Measurements from ENCODE around the gene ARHGAP33.
A peak's percentile ranks its signal among the peaks of the same experiment; 100 is the strongest.

ARHGAP33 gene

GRCh38 chr19:35742121-35742724, 33.1 kb upstream of the ARHGAP33 start, which contains the start of gene IGFLR1:
IGFLR1 (minus strand) TSS chr19:35742452; CDS start chr19:35741180, 1,272 bp downstream.
- no peak for TF ChIP-seq EZH2phosphoT487 (IDR thresholded peaks at IDR 0.05; ENCODE audit: low read depth)
- no peak for TF ChIP-seq CTCF (IDR thresholded peaks at IDR 0.05; ENCODE audit: low read depth, low read length)
- Histone ChIP-seq H4K20me1 (ENCODE audit: insufficient read depth, low read length) (peaks cover 9% of the 10 kb centered on the region; the same call in 1 of the 2 replicates), H3K79me2 (ENCODE audit: low read length) (peaks cover 15% of the 10 kb centered on the region), H3K27ac (ENCODE audit: low read length) (peak within 1 kb of the TSS; percentile 91), H3K4me1 (ENCODE audit: low read length) (peaks cover 38% of the 10 kb centered on the region), H3K36me3 (replicated peaks; ENCODE audit: low read depth, low read length) (peaks cover 21% of the 10 kb centered on the region), H3K4me2 (ENCODE audit: low read length) (peak within 1 kb of the TSS; percentile 82), H3K9ac (ENCODE audit: low read length) (peak within 1 kb of the TSS; percentile 77), H3K9me3 (ENCODE audit: insufficient read depth, low read length) (no peaks in the 10 kb centered on the region), H2AFZ (ENCODE audit: low read depth, low read length) (peak within 1 kb of the TSS; percentile 34; the same call in 1 of the 2 replicates), H3K27me3 (ENCODE audit: low read depth, low read length) (no peaks in the 10 kb centered on the region), H3K4me3 (ENCODE audit: low read length) (peak within 1 kb of the TSS; percentile 82)

- Histone ChIP-seq H3K27ac (ENCODE audit: low read length) (peak overlapping the region; percentile 89), H3K9ac (ENCODE audit: low read length) (no peak overlapping the region), H3K4me2 (ENCODE audit: low read length) (peak overlapping the region; percentile 80), H3K36me3 (replicated peaks; ENCODE audit: low read depth, low read length) (peaks cover 6% of the 10 kb centered on the region), H3K27me3 (ENCODE audit: low read depth, low read length) (no peaks in the 10 kb centered on the region), H3K4me3 (ENCODE audit: low read length) (peak overlapping the region; percentile 89), H4K20me1 (ENCODE audit: insufficient read depth, low read length) (peaks cover 7% of the 10 kb centered on the region; the same call in 1 of the 2 replicates), H3K79me2 (ENCODE audit: low read length) (peaks cover 15% of the 10 kb centered on the region), H2AFZ (ENCODE audit: low read depth, low read length) (no peak overlapping the region), H3K9me3 (ENCODE audit: insufficient read depth, low read length) (no peaks in the 10 kb centered on the region), H3K4me1 (ENCODE audit: low read length) (peaks cover 42% of the 10 kb centered on the region)
- TF ChIP-seq CTCF (IDR thresholded peaks at IDR 0.05; ENCODE audit: low read depth, low read length) (no peak), EZH2phosphoT487 (IDR thresholded peaks at IDR 0.05; ENCODE audit: low read depth) (no peak)
Measured at GRCh38 chr19:35743640-35744429, 31.5 kb upstream of the ARHGAP33 start.

- Histone ChIP-seq H2AFZ (ENCODE audit: low read depth, low read length) (0 out of 2 replicates have a peak overlapping the region, but pooled peaks have one; percentile 16), H3K9ac (ENCODE audit: low read length) (peak overlapping the region; percentile 95), H3K4me3 (ENCODE audit: low read length) (peak overlapping the region; percentile 89), H3K9me3 (ENCODE audit: insufficient read depth, low read length) (no peaks in the 10 kb centered on the region), H3K27ac (ENCODE audit: low read length) (peak overlapping the region; percentile 89), H3K79me2 (ENCODE audit: low read length) (peaks cover 15% of the 10 kb centered on the region), H4K20me1 (ENCODE audit: insufficient read depth, low read length) (0 out of 2 replicates have a peak, but pooled peaks cover 4% of the 10 kb centered on the region), H3K4me2 (ENCODE audit: low read length) (peak overlapping the region; percentile 80), H3K4me1 (ENCODE audit: low read length) (peaks cover 46% of the 10 kb centered on the region), H3K36me3 (replicated peaks; ENCODE audit: low read depth, low read length) (no peaks in the 10 kb centered on the region), H3K27me3 (ENCODE audit: low read depth, low read length) (no peaks in the 10 kb centered on the region)
- TF ChIP-seq EZH2phosphoT487 (IDR thresholded peaks at IDR 0.05; ENCODE audit: low read depth) (no peak), CTCF (IDR thresholded peaks at IDR 0.05; ENCODE audit: low read depth, low read length) (peak; percentile 42)
Measured at GRCh38 chr19:35744430-35745327, 30.7 kb upstream of the ARHGAP33 start.

Measured in OCI-LY3 (cell line).